Gastrocnemius medialis (tissue), 4 donors: ENCODE results near the gene NSF.

Experiments used
- CTCF ChIP-seq, 5 experiments: fragments of 450-650 bp in 3 of 5; fragments of 200-600 bp in 2 of 5; sonication (generic) in 2 of 5; IDR thresholded peaks in 4 of 5; conservative IDR thresholded peaks in 1 of 5; 1 replicate in 4 of 5; 2 replicates in 1 of 5; pipeline ENCODE4 v1.5.1; 2016 to 2019; ENCODE audit warnings: antibody characterized with exemption in 5 of 5, mild to moderate bottlenecking in 3 of 5, moderate library complexity in 3 of 5
- POLR2A ChIP-seq, 2 donors: fragments of 450-650 bp; IDR thresholded peaks; one replicate each; pipeline ENCODE4 v1.6.1; 2017; ENCODE audit warnings: antibody characterized with exemption in 2 of 2, mild to moderate bottlenecking in 2 of 2, moderate library complexity in 2 of 2

GRCh38 chr17:46756861-46757260 is 166.4 kb downstream of the NSF start:
- no peak for TF ChIP-seq POLR2A (IDR thresholded peaks at IDR 0.05)
- no peak for TF ChIP-seq CTCF (IDR thresholded peaks at IDR 0.05 in 4 of 5, conservative IDR thresholded peaks at IDR 0.05 in 1 of 5)
